COLO668 (cell line): Measurements from ENCODE around the gene TEN1.

ENCODE experiments used
- DNase-seq: peaks from one replicate; lab custom pipeline; 2025; ENCODE audit not compliant: unreplicated experiment; lab: John Stamatoyannopoulos, UW

TEN1 gene

DNA sequence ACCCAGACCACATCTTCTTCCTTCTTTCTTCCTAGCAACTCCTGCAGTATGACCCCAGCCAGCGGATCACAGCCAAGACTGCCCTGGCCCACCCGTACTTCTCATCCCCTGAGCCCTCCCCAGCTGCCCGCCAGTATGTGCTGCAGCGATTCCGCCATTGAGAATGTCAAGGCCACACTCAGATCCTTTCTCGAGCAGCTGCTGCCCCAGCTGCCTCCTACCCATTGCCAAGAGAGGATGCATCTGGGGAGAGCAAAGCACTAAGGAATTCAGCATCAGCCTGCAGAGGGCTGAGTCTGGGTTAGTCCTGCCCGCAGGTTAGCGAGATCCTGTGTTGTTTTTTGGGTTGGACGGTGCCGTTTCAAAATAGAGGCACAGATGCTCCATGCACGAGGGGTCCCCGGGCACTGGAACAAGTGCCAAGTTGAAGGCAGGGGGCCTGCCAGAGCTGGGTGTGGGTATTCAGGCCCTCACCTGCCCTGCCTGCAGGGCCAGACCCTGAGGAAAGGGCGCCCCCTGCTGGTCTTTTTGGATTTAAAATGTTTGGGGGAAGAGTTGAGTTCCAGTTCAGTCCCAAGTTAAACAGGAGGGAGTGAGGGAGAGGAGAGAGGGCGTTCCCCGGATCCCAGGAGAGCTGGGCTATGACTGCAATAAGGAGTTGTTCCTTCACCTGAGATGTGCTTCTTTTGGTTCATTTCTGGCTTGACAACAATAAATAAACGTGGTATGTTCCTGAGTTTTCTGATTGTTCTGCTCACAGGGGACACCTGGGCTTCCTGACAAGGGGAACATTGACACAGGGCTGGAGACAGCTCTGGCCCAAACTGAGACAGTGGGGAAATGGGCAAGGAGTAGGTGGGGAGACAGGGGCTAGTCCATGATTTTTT is 26.5 kb downstream of the TEN1 start:
- peak; percentile 68 for DNase-seq

GRCh38 chr17:76007131-76007849 is 28.2 kb downstream of the TEN1 start:
- DNase-seq = no peak

DNA sequence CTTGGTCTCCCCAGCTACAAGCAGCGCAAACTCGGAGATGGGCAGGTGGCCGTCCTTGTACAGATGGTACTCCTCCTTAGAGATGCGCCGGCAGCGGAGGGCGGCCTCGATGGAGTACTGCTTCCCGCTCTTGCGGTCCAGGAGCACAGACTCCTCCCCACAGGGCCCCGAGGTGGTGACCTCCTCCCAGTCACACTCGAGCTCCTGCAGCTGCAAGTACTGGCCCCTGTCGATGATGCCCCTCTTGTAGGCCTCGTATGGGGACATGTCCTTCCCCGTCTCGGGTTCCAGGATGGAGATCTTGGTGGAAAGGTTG is 28.8 kb downstream of the TEN1 start:
- DNase-seq = no peak

DNA sequence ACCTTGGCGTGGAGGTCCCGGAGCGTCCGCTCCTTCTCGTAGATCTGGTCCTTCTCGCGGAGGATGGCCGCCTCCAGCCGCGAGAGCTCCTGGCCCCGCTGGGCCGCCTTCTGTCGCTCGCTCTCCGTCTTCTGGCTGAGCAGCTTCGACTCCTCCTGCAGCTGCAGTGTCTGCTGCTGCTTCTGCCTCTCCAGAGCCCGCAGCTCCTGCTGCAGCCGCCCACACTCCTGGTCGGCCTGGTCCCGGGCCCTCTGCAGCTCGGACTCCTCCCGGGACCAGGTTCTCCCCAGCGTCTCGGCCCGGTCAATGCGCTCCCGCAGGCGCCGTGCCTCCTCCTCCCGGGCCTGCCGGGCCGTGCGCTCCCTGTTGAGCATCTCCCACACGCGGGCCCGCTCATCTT is 29.2 kb downstream of the TEN1 start:
- DNase-seq = no peak

DNA sequence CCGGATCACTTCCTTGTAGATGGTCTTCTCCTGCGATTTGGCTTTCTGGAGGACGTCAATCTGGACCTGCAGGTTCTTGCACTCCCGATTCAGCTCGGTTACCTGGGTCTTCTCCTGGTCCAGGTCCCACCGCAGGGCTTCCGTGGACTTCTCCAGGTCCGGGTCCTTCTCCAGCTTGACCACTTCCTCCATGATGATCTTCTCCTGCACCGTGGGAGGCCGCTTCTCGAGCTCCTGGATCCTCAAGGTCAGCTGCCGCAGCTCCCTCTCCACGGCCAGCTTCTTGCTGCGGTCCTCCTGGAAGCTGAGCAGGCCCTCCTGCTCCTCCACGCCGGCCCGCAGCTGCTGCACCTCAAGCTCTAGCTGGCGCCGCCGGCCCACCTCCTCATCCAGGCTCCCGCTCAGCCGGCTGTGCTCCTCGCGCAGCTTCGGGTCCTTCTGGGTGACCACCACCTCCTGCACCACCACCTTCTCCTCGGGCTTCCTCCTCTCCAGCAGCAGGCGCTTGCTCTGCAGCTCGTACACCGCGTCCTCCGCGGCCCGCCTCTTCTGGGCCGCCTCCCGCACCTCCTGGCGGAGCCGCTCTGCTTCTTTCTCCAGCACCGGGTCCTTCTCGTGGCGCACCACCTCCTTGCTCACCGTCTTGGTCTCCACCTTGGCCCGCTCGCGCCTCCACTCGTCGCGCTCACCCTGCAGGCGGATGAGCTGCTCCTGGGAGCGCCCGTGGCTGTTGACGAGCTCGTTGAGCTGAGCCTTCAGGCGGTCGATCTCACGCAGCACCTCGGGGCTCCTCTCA is 29.8 kb downstream of the TEN1 start:
- no peak for DNase-seq

DNA sequence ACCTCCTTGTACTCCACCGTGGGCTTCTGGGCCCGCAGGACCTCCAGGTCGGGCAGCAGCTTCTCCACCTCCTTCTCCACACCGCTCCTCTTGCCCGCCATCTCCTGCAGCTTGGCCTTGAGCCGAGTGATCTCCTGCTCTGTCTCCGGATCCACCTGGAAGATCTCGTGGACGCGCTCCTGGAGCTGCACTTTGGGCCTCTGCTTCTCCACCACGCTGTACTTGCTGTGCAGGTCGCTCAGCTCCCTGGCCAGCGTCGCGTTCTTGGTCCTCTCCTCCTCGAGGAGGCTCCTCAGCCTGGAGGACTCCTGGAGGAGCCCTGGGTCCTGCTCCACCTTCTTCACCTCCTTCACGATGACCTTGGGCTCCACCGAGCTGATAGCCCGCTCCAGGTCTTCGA is 30.4 kb downstream of the TEN1 start:
- no peak for DNase-seq

GRCh38 chr17:76009969-76010661 is 31.1 kb downstream of the TEN1 start:
- no peak for DNase-seq

DNA sequence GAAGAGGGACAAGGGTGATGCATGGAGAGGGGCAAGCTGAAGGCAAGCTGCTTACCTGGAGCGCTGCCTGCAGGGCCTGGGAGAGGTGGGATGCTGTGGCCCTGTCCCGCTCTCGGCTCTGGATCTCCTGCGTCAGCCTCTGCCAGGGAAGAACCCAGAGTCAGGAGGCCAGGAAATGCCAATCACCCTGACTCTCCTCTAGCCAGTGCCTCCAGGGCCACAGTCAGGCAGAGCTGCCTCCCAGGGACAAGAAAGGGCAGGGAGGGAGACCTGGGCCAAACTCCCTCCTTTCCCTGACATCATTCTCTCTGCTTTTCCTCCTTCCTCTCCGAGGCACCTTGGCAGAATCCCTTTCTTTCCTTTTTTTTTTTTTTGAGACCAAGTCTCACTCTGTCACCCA is 32.9 kb downstream of the TEN1 start:
- DNase-seq = no peak

DNA sequence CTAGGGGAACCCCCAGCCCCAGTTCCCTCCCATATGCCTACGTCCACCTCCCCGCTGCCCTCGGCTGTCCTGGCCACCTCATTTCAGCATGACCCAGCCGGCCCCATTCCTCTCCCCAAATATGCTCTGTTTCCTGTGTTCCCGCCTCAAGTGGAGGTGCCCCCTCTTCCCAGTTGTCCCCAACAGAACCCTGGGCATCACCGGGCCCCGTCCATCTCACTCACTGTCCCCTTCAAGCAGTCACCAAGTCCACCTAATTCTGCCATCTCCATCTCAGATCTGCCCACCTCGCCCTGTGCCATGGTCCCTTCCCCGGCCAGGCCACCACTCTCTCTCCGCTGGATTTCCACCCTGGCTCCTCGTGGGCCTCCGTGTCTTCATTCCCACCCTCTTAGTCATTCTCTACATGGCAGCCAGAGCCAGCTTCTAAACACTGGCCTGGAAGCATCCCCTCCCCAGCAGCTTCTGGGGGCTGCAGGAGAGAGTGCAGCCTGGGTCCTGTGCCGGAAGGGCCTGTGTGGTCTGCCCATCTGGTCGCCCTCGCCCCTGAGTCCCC is 34.4 kb downstream of the TEN1 start:
- DNase-seq = no peak

DNA sequence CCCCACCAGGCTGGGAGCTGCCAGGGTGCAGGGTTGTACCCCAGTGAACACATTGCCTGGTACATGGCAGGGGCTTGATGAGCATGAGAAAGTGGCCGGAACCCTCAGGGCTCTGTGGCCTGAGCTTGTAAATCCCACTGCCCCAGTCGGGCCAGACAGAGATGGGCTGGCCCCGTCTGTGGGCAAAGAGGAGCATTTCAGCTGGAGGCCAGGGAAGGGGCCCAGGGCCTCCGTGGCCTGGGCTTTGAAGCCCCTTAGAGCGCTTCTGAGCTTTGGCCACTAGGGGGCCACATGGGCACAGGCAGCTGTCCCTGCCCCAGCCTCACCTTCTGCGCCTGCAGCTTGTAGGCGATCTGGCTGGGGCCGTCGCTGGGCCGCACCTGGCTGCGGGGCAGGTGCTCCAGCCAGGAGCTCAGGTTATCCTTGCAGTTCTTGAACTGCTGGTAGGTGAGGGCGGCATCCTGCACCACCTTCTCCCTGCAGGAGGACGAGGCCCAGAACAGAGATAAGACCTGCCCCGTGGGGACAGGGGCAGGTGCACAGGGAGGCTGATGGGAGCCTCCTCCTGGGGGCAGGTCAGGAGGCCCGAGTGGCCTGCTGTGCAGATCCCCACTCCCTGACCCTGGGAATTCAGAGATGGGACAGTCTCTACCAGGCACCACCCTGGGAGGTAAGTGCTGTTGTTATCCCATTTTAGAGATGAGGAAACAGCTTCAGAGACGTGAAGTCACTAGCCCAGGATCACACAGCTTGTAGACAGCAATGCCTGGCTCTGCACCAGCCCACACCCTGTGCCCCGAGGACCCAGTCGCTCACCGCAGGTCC is 35.3 kb downstream of the TEN1 start:
- DNase-seq = peak; percentile 85

GRCh38 chr17:76014925-76015261 is 35.9 kb downstream of the TEN1 start:
- peak; percentile 88 for DNase-seq

DNA sequence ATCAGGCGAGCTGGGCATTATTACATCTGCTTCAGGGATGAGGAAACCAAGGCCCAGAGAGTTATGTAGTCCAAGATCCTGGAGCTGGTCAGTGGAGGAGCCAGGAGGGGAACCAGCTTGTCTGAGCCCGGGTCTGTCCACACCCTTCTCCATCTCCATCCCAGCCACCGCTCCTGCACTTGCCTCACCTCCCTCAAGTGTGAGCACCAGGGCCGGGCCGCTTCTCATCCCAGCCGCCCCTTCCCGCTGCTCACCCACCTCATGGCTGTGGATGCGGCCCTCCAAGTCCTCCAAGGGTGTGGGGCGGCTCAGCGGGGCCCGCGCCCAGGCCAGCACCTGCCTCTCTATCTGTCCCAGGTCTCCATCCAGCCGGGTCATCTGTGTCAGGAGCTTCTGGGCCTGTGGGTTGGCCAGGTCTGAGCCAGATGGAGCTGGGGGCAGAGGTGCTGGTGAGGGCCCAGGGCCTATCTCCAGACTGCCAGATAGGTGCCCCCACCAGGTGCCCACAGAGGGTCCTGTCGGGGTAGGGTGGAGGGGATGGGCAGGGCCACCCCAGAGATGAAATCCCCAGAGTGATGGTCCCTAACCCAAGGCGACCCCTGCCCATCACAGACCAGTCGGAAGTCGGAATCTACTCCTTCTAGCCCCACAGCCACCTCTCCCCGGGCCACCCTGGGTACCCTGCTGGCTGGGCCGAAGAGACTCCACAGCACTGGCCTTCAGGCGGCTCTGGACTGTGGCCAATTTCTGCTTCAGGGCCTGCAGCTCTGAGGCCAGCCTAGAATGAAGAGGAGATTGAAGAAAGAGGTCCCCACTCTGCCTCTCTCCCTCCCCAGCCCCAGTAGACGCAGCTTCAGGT is 38.7 kb downstream of the TEN1 start:
- DNase-seq = no peak

DNA sequence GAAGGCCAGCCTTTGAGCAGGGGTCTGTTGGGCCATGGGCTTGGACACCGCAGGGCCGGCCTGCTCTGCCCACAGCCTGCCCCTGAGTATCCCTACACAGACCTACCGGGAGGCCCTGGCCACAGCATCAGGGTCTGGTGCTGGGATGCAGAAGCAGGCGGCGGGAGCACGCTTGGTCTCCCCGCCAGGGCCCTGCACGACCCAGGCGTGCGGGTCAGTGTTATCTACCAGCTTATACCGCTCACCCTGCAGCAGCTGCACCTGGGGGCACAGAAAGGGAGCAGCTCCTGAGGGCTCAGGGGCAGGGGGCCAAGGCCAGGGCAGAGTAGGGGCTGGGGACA is 39.3 kb downstream of the TEN1 start:
- DNase-seq = no peak

DNA sequence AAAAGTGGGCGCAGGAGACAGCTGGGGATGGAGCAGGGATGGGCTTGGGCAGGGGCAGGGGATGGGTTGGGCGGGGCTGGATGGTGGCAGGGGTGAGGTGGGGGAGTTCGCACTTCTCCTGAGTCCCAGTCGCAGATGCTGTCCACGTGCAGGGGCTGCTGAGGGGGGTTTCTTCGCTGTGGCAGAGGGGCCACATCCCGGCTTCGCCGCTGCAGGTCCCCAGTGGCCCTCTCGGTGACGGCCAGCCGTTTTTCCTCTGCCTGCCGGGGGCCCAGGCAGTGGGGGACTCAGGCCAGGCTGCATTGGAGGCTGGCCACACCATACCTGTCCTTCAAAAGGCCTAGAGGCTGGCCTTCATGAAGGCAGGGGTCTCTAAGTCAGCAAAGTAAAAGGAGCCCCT is 39.8 kb downstream of the TEN1 start:
- no peak for DNase-seq

- no peak for DNase-seq
Observed at GRCh38 chr17:76019833-76020467, 40.9 kb downstream of the TEN1 start.

DNA sequence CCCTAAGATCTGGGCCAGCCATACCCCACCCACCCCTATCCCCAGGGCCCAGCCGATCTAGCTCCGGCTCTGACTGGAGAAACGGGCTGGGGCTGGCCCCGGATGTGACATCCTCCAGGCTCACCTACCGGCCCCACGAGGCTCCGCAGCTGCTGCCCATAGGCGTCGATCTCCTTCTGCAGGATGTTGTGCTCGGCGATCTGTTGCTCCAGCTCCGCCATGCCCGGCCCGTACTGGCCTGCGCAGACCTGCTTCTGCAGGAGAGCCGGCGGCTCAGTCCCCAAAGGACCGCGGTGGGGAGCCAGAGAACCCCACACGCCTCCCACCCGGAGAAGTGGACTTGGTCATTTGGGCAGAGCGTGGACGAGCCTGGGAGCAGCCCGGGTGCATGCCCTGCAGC is 43.2 kb downstream of the TEN1 start:
- DNase-seq = no peak

GRCh38 chr17:76022973-76023899 is 44.2 kb downstream of the TEN1 start:
- no peak for DNase-seq

DNA sequence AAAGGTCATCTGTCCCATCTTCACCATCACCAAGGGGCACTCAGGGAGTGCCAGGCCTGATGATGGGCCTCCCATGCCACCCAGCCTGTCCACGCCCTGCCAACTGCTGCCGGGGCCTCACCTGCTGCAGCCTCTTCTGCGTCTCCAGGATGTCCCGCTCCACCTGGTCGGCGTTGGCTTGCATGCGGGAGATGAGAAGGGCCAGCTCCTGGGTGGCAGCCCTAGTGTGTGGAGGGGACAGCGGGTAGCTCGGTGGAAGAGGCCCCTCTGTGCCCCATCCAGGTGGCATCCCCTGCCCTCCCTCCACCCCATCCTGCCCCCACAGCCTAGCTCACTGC is 44.8 kb downstream of the TEN1 start:
- no peak for DNase-seq
